ENCODE measurements around the gene PALB2. TPM values are rescaled to one million over a fixed set of nuclear protein-coding genes. Genes with fewer than 3 reads are reported as not detected.

PALB2 gene
- polyA plus RNA-seq = 10 to 100 TPM in 1 of 2 donors, 1 to 10 TPM in 1; 8.1 to 11.8 TPM

- peak within 1 kb of the TSS; percentile 83 to 85 for H3K27ac ChIP-seq (ENCODE audit: low read depth in 2 of 2, low read length in 1 of 2)
- peaks cover 0 to 3% of the 10 kb centered on the region in 2 donors for H3K36me3 ChIP-seq (ENCODE audit: control insufficient read depth in 2 of 2, insufficient read depth in 2 of 2, low read length in 1 of 2)
- H3K27me3 ChIP-seq (ENCODE audit: control insufficient read depth in 1 of 2, insufficient read depth in 2 of 2, low read length in 2 of 2) = no peaks in the 10 kb centered on the region
- no peaks in the 10 kb centered on the region for H3K9me3 ChIP-seq (ENCODE audit: control insufficient read depth in 2 of 2, insufficient read depth in 1 of 2, low read depth in 1 of 2, low read length in 1 of 2)
- WGBS, 2 donors = 0% methylated on average over 64 of the region's 64 CpGs
- H3K4me1 ChIP-seq (ENCODE audit: control insufficient read depth in 2 of 2, insufficient read depth in 2 of 2, low read length in 1 of 2) = peaks cover 3 to 10% of the 10 kb centered on the region in 2 donors
- H3K4me3 ChIP-seq (ENCODE audit: low read depth in 1 of 2, low read length in 2 of 2) = peak within 1 kb of the TSS; percentile 80 to 92
These were observed at the start of gene PALB2, which contains the start of gene DCTN5 for GRCh38 chr16:23640931-23641765. PALB2 (minus strand) TSS chr16:23641310; CDS start chr16:23641157, 153 bp downstream. DCTN5 (plus strand) TSS chr16:23641466; CDS start chr16:23641543, 77 bp downstream.

- no peak overlapping the region for H3K4me3 ChIP-seq (ENCODE audit: low read depth in 1 of 2, low read length in 2 of 2)
- no peaks in the 10 kb centered on the region for H3K9me3 ChIP-seq (ENCODE audit: control insufficient read depth in 2 of 2, insufficient read depth in 1 of 2, low read depth in 1 of 2, low read length in 1 of 2)
- no peak overlapping the region for H3K27ac ChIP-seq (ENCODE audit: low read depth in 2 of 2, low read length in 1 of 2)
- no peaks in the 10 kb centered on the region for H3K4me1 ChIP-seq (ENCODE audit: control insufficient read depth in 2 of 2, insufficient read depth in 2 of 2, low read length in 1 of 2)
- H3K27me3 ChIP-seq (ENCODE audit: control insufficient read depth in 1 of 2, insufficient read depth in 2 of 2, low read length in 2 of 2) = no peaks in the 10 kb centered on the region
- H3K36me3 ChIP-seq (ENCODE audit: control insufficient read depth in 2 of 2, insufficient read depth in 2 of 2, low read length in 1 of 2) = peaks cover 17 to 41% of the 10 kb centered on the region in 2 donors
- 97% methylated on average over 36 of the region's 36 CpGs for WGBS, 2 donors
These were observed 48.5 kb upstream of the PALB2 start for GRCh38 chr16:23689442-23690187.

DNA sequence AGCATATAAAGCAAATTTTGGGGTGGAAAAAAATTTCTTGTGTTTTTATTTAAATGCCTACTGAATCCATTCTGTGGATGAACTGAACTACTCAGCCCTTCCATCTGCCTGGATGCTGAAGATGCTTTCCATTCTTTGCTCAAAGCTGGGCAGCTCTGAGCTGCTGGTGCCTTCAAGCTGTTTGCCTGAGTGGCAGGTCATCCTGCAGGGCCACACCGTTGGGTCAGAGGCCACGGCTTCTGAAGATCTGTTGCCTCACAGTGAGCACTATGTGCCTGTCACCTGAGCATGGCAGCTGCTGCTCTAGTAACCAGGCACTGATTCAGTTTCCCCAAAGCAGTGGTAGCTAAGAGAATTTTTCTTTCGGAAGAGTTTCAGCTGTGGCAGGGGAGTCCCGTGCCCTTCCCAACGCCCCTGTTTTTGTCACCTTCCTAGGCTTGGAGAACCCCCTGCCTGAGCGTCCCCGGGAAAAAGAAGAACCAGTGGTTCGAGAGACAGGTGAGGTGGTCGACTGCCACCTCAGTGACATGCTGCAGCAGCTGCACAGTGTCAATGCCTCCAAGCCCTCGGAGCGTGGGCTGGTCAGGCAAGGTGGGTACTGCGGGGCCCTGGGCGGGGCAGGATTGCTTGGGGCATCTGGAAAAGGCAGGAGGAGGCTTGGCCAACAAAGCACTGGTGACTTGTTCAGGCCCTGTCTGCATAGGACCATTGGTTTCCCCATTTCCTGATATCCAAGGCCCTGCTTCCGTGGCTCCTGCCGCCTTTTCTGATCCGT is 46.1 kb upstream of the PALB2 start:
- 91 to 92% methylated on average over 16 of the region's 16 CpGs for WGBS, 2 donors
- Histone ChIP-seq H3K27me3 (ENCODE audit: control insufficient read depth in 1 of 2, insufficient read depth in 2 of 2, low read length in 2 of 2) (no peaks in the 10 kb centered on the region), H3K9me3 (ENCODE audit: control insufficient read depth in 2 of 2, insufficient read depth in 1 of 2, low read depth in 1 of 2, low read length in 1 of 2) (no peaks in the 10 kb centered on the region), H3K4me1 (ENCODE audit: control insufficient read depth in 2 of 2, insufficient read depth in 2 of 2, low read length in 1 of 2) (no peaks in the 10 kb centered on the region), H3K36me3 (ENCODE audit: control insufficient read depth in 2 of 2, insufficient read depth in 2 of 2, low read length in 1 of 2) (peaks cover 17 to 50% of the 10 kb centered on the region in 2 donors), H3K27ac (ENCODE audit: low read depth in 2 of 2, low read length in 1 of 2) (no peak overlapping the region), H3K4me3 (ENCODE audit: low read depth in 1 of 2, low read length in 2 of 2) (no peak overlapping the region)

DNA sequence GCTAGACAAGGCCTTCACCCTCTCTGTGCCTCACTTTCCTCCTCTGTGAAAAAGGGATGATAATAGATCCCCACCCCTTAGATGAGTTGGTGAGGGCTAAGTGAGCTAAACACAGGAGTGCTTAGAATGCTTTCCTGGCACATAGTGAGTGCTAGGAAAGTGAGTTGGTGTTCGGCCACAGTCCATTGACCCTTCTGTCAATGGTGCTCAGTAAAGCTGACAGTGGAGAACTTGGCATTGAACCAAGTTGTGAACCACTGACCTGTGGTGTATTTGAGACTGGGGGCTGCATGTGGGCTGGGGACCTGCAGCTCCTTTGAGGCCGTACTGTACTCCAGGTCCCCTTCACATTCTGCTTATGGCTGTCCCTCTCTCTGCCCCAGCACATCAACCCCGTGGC is 42.4 kb upstream of the PALB2 start:
- Histone ChIP-seq H3K27ac (ENCODE audit: low read depth in 2 of 2, low read length in 1 of 2) (no peak overlapping the region), H3K27me3 (ENCODE audit: control insufficient read depth in 1 of 2, insufficient read depth in 2 of 2, low read length in 2 of 2) (no peaks in the 10 kb centered on the region), H3K36me3 (ENCODE audit: control insufficient read depth in 2 of 2, insufficient read depth in 2 of 2, low read length in 1 of 2) (peaks cover 10 to 32% of the 10 kb centered on the region in 2 donors), H3K4me1 (ENCODE audit: control insufficient read depth in 2 of 2, insufficient read depth in 2 of 2, low read length in 1 of 2) (peaks cover 5 to 7% of the 10 kb centered on the region in 2 donors), H3K4me3 (ENCODE audit: low read depth in 1 of 2, low read length in 2 of 2) (no peak overlapping the region), H3K9me3 (ENCODE audit: control insufficient read depth in 2 of 2, insufficient read depth in 1 of 2, low read depth in 1 of 2, low read length in 1 of 2) (no peaks in the 10 kb centered on the region)
- 88 to 95% methylated on average over 3 of the region's 3 CpGs for WGBS, 2 donors

GRCh38 chr16:23682181-23682580 is 41.1 kb upstream of the PALB2 start:
- Histone ChIP-seq H3K27ac (ENCODE audit: low read depth in 2 of 2, low read length in 1 of 2) (no peak overlapping the region), H3K9me3 (ENCODE audit: control insufficient read depth in 2 of 2, insufficient read depth in 1 of 2, low read depth in 1 of 2, low read length in 1 of 2) (no peaks in the 10 kb centered on the region), H3K4me1 (ENCODE audit: control insufficient read depth in 2 of 2, insufficient read depth in 2 of 2, low read length in 1 of 2) (peaks cover 5 to 7% of the 10 kb centered on the region in 2 donors), H3K4me3 (ENCODE audit: low read depth in 1 of 2, low read length in 2 of 2) (no peak overlapping the region), H3K27me3 (ENCODE audit: control insufficient read depth in 1 of 2, insufficient read depth in 2 of 2, low read length in 2 of 2) (no peaks in the 10 kb centered on the region), H3K36me3 (ENCODE audit: control insufficient read depth in 2 of 2, insufficient read depth in 2 of 2, low read length in 1 of 2) (peaks cover 7 to 20% of the 10 kb centered on the region in 2 donors)
- 84 to 90% methylated on average over 1 of the region's 1 CpG for WGBS, 2 donors

- peak overlapping the region; percentile 41 to 66 for H3K4me3 ChIP-seq (ENCODE audit: low read depth in 1 of 2, low read length in 2 of 2)
These were observed 38.9 kb upstream of the PALB2 start for GRCh38 chr16:23679986-23680336.

GRCh38 chr16:23679274-23679985 is 38.3 kb upstream of the PALB2 start:
- 9 to 15% methylated on average over 24 of the region's 24 CpGs for WGBS, 2 donors
- Histone ChIP-seq H3K9me3 (ENCODE audit: control insufficient read depth in 2 of 2, insufficient read depth in 1 of 2, low read depth in 1 of 2, low read length in 1 of 2) (no peaks in the 10 kb centered on the region), H3K4me1 (ENCODE audit: control insufficient read depth in 2 of 2, insufficient read depth in 2 of 2, low read length in 1 of 2) (peaks cover 5 to 7% of the 10 kb centered on the region in 2 donors), H3K36me3 (ENCODE audit: control insufficient read depth in 2 of 2, insufficient read depth in 2 of 2, low read length in 1 of 2) (peaks cover 7 to 17% of the 10 kb centered on the region in 2 donors), H3K4me3 (ENCODE audit: low read depth in 1 of 2, low read length in 2 of 2) (peak overlapping the region; percentile 41 to 66), H3K27me3 (ENCODE audit: control insufficient read depth in 1 of 2, insufficient read depth in 2 of 2, low read length in 2 of 2) (no peaks in the 10 kb centered on the region), H3K27ac (ENCODE audit: low read depth in 2 of 2, low read length in 1 of 2) (no peak overlapping the region)

More at GRCh38 chr16:23679986-23680336, 38.9 kb upstream of the PALB2 start:
- H3K9me3 ChIP-seq (ENCODE audit: control insufficient read depth in 2 of 2, insufficient read depth in 1 of 2, low read depth in 1 of 2, low read length in 1 of 2) = no peaks in the 10 kb centered on the region
- H3K27ac ChIP-seq (ENCODE audit: low read depth in 2 of 2, low read length in 1 of 2) = no peak overlapping the region
- H3K4me1 ChIP-seq (ENCODE audit: control insufficient read depth in 2 of 2, insufficient read depth in 2 of 2, low read length in 1 of 2) = peaks cover 5 to 7% of the 10 kb centered on the region in 2 donors
- H3K36me3 ChIP-seq (ENCODE audit: control insufficient read depth in 2 of 2, insufficient read depth in 2 of 2, low read length in 1 of 2) = peaks cover 7 to 17% of the 10 kb centered on the region in 2 donors
- H3K27me3 ChIP-seq (ENCODE audit: control insufficient read depth in 1 of 2, insufficient read depth in 2 of 2, low read length in 2 of 2) = no peaks in the 10 kb centered on the region
- WGBS, 2 donors = 35 to 52% methylated on average over 5 to 6 of the region's 6 CpGs

GRCh38 chr16:23678430-23679273 is 37.5 kb upstream of the PALB2 start, which contains the start of gene PLK1:
PLK1 (plus strand) TSS chr16:23678889; CDS start chr16:23678933, 44 bp downstream.
- no peaks in the 10 kb centered on the region for H3K9me3 ChIP-seq (ENCODE audit: control insufficient read depth in 2 of 2, insufficient read depth in 1 of 2, low read depth in 1 of 2, low read length in 1 of 2)
- H3K4me1 ChIP-seq (ENCODE audit: control insufficient read depth in 2 of 2, insufficient read depth in 2 of 2, low read length in 1 of 2) = peaks cover 5 to 7% of the 10 kb centered on the region in 2 donors
- H3K4me3 ChIP-seq (ENCODE audit: low read depth in 1 of 2, low read length in 2 of 2) = peak within 1 kb of the TSS; percentile 41 to 66
- no peak within 1 kb of the TSS for H3K27ac ChIP-seq (ENCODE audit: low read depth in 2 of 2, low read length in 1 of 2)
- no peaks in the 10 kb centered on the region for H3K27me3 ChIP-seq (ENCODE audit: control insufficient read depth in 1 of 2, insufficient read depth in 2 of 2, low read length in 2 of 2)
- H3K36me3 ChIP-seq (ENCODE audit: control insufficient read depth in 2 of 2, insufficient read depth in 2 of 2, low read length in 1 of 2) = peaks cover 7 to 15% of the 10 kb centered on the region in 2 donors
- WGBS, 2 donors = 1% methylated on average over 72 to 75 of the region's 75 CpGs
